ENCODE results near the gene TDRD1.

TDRD1 gene

GRCh38 chr10:114234132-114234531 lies 55.0 kb downstream of the TDRD1 start:
- DNase-seq (ENCODE audit: low spot score), result no peak

GRCh38 chr10:114239117-114239993 lies 60.2 kb downstream of the TDRD1 start, which contains the start of gene VWA2:
TSS of gene VWA2 (plus strand) at chr10:114239254. CDS start at chr10:114248714, 9,460 bp downstream.
- DNase-seq (ENCODE audit: low spot score), result no peak

GRCh38 chr10:114239994-114240345 lies 60.8 kb downstream of the TDRD1 start:
- no peak for DNase-seq (ENCODE audit: low spot score)

- no peak for DNase-seq (ENCODE audit: low spot score)
Observed at GRCh38 chr10:114242235-114242634, 63.1 kb downstream of the TDRD1 start.

GRCh38 chr10:114243661-114244060 lies 64.5 kb downstream of the TDRD1 start:
- no peak for DNase-seq (ENCODE audit: low spot score)

GRCh38 chr10:114244126-114244525 lies 65.0 kb downstream of the TDRD1 start:
- DNase-seq (ENCODE audit: low spot score), result no peak

DNA sequence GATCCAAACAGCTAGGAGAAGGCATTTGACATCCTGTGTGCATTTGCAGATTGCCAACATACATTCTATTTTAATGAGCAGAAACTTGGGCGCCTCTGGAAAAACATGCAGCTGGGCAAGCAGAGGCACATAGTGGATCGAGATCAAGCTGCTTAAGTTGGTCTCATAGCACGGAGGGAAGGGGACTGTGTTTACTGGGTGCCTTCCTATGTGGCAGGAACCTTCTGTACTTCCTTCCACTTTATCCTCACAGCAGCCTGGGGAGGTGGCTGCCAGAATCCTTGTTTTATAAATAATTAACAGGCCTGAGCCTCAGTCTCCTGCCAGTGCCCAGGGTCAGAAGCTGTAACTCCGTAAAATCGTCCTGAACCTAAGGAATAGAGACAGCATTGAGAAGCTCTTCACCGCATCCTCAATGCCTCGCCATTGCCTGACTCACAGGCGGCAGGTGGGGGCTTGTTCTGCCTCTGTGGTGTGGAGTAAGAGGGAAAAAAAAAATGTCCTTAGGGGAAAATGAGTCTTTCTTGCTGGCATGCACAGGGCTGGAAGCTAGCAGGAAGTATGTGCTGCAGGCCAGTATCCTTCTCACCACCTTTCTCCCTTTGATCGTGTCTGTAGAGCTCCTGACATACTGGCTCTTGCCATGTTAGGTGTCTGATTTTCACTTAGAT lies 66.1 kb downstream of the TDRD1 start:
- no peak for DNase-seq (ENCODE audit: low spot score)

GRCh38 chr10:114246679-114247305 lies 67.6 kb downstream of the TDRD1 start:
- no peak for DNase-seq (ENCODE audit: low spot score)

DNA sequence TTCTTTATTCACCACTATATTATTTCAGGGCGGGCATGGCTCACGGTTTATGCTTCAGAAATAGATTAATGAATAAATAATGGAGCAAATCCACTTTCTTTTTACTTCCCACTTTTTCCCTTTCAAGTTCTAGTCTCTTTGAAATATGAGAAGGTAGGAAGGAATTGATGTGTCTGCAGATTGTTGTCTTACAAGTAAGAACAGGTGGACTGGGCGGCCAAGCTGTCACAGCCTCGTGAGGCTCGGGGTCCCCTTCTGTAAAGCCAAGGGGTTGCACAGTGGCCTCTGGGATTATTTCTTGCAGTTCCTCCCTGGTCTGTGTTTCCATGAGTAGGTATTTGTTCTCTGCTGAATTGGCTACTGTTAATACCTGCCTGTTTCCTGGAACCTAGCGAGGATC lies 71.1 kb downstream of the TDRD1 start:
- DNase-seq (ENCODE audit: low spot score), result no peak

- no peak for DNase-seq (ENCODE audit: low spot score)
Observed at GRCh38 chr10:114250716-114251115, 71.6 kb downstream of the TDRD1 start.

GRCh38 chr10:114252092-114252491 lies 72.9 kb downstream of the TDRD1 start:
- no peak for DNase-seq (ENCODE audit: low spot score)

DNA sequence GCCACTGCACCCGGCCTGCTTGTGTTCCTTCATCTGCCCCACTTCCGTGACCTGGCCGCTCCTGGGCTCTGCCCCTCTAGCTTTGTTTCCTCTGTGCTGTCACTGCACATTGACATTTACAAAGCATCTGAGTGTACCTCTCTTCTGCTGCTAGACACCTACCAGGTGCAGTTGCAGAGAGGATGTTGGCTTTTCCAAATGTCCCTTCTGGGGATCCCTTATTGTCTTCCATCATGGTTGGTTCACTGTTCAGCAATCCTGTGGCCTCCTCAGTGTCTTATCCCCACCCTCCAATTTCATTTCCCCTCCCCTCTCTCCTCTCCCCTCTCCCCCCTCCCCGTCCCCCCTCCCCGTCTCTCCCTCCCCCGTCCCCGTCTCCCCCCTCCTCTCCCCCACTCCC lies 73.7 kb downstream of the TDRD1 start:
- DNase-seq (ENCODE audit: low spot score), result no peak

DNA sequence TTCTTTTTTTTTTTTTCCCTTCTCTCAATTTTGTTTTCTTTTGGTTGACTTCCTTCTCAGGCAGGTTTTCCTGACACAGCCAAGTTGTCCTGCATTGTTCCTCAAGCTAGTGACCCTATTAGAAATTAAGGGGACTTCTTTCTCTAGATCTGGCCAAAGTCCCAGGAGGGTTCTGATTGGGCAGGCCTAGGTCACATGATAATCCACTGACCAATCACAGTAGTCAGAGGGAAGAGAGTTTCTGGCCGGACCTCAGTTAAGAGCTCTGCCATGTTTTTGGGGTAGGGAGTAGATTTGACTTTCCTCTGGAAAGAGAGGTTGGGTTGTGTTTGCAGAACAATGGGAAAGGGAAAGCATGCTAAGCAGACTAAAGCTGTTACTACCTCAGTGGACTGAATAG lies 76.1 kb downstream of the TDRD1 start:
- no peak for DNase-seq (ENCODE audit: low spot score)

GRCh38 chr10:114256008-114256765 lies 77.0 kb downstream of the TDRD1 start:
- no peak for DNase-seq (ENCODE audit: low spot score)

GRCh38 chr10:114256822-114257221 lies 77.7 kb downstream of the TDRD1 start:
- DNase-seq (ENCODE audit: low spot score), result no peak

GRCh38 chr10:114257498-114257897 lies 78.3 kb downstream of the TDRD1 start:
- DNase-seq (ENCODE audit: low spot score), result no peak

DNA sequence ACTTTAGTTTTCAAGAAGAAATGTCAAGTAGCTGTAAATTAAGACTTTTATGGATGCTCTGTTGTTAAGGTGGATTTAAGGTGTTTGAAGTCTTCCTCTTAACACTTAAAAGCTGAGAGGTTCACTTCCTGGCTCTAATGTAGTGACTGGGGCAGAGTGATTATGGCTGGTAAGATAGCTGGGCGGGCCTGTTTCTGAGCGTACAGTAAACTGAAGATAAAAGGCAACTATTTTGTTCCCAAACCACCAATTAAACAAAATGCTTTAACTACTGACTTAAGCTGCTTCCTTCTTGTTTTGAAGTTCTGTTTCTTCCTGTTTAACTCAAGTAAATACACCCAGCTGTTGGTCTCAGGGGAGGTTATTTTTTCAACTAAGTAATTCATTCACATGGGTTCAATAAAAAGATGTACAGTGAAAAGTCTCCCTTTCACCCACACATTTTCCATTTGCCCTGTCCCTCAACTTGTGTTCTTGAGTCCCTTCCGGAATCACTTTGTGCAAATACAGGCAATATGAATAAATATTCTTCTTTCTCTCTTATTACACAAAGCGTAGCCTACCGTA lies 79.2 kb downstream of the TDRD1 start:
- DNase-seq (ENCODE audit: low spot score), result no peak

GRCh38 chr10:114259824-114260223 lies 80.7 kb downstream of the TDRD1 start:
- DNase-seq (ENCODE audit: low spot score), result no peak

GRCh38 chr10:114260366-114260765 lies 81.2 kb downstream of the TDRD1 start:
- no peak for DNase-seq (ENCODE audit: low spot score)

DNA sequence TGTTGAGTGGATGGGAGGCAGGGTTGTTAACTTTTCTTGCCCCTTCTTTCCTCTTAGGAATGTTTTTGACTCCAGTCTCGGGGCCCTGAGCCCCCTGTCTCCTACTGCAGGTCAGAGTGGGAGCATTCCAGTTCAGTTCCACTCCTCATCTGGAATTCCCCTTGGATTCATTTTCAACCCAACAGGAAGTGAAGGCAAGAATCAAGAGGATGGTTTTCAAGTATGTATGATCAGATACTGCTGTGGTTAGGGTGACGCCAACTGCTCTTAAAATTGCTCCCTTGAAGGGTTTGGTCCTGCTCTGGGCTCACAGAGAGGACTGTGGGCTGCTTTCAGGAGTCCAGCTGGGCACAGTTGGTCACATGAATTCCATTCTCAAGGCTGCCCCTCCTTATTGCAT lies 81.9 kb downstream of the TDRD1 start:
- no peak for DNase-seq (ENCODE audit: low spot score)

GRCh38 chr10:114262496-114262895 lies 83.3 kb downstream of the TDRD1 start:
- DNase-seq (ENCODE audit: low spot score), result no peak

All from left forelimb (tissue), 1 donor.